HEK293 (cell line): ENCODE data around the gene ARHGAP27.

Experiments
- BCL11A ChIP-seq: fragments of 450-650 bp; formaldehyde crosslinking; IDR thresholded peaks from 2 replicates; pipeline ENCODE4 v1.5.1; 2016; ENCODE audit warnings: low read depth, missing biosample characterization, missing genetic modification characterization
- CTCF ChIP-seq: fragments of 450-650 bp; formaldehyde crosslinking; IDR thresholded peaks from 2 replicates; pipeline ENCODE4 v1.5.1; 2016; ENCODE audit warnings: missing biosample characterization, missing genetic modification characterization
- YY1 ChIP-seq: fragments of 450-650 bp; formaldehyde crosslinking; IDR thresholded peaks from 2 replicates; pipeline ENCODE4 v1.5.1; 2018; ENCODE audit warnings: missing biosample characterization, missing genetic modification characterization
- ZBTB49 ChIP-seq: fragments of 450-650 bp; formaldehyde crosslinking; IDR thresholded peaks from 2 replicates; pipeline ENCODE4 v1.5.1; 2016; ENCODE audit warnings: missing biosample characterization, missing genetic modification characterization, low read depth
- ZBTB7A ChIP-seq: fragments of 450-650 bp; formaldehyde crosslinking; IDR thresholded peaks from 2 replicates; pipeline ENCODE4 v1.5.1; 2016; ENCODE audit warnings: low read depth, missing biosample characterization, missing genetic modification characterization
- ZFP41 ChIP-seq: fragments of 450-650 bp; formaldehyde crosslinking; IDR thresholded peaks from 2 replicates; pipeline ENCODE4 v1.5.1; 2016; ENCODE audit warnings: missing biosample characterization, missing genetic modification characterization, borderline replicate concordance
- ZNF138 ChIP-seq: fragments of 450-650 bp; formaldehyde crosslinking; IDR thresholded peaks from 2 replicates; pipeline ENCODE4 v1.5.1; 2016; ENCODE audit warnings: missing biosample characterization, missing genetic modification characterization, borderline replicate concordance
- ZNF202 ChIP-seq: fragments of 450-650 bp; formaldehyde crosslinking; IDR thresholded peaks from 2 replicates; pipeline ENCODE4 v1.5.1; 2016; ENCODE audit warnings: missing biosample characterization, missing genetic modification characterization, borderline replicate concordance
- ZNF274 ChIP-seq, 2 experiments: fragments of 200-500 bp in 1 of 2; fragments of 450-650 bp in 1 of 2; sonication (Bioruptor generic) in 1 of 2; formaldehyde crosslinking in 1 of 2; IDR thresholded peaks; 2 replicates each; pipeline versions ENCODE4 v1.5.1 to v1.6.1; 2014 to 2016; ENCODE audit warnings: borderline replicate concordance in 1 of 2, inconsistent platforms in 1 of 2, low read length in 1 of 2, missing biosample characterization in 1 of 2, missing genetic modification characterization in 1 of 2
- ZNF350 ChIP-seq: fragments of 450-650 bp; formaldehyde crosslinking; IDR thresholded peaks from 2 replicates; pipeline ENCODE4 v1.5.0; 2017; ENCODE audit warnings: missing biosample characterization, mild to moderate bottlenecking, missing genetic modification characterization
- ZNF585B ChIP-seq: fragments of 450-650 bp; formaldehyde crosslinking; IDR thresholded peaks from 2 replicates; pipeline ENCODE4 v1.5.1; 2016; ENCODE audit warnings: missing biosample characterization, missing genetic modification characterization
- ZNF777 ChIP-seq: fragments of 450-650 bp; formaldehyde crosslinking; IDR thresholded peaks from 2 replicates; pipeline ENCODE4 v1.5.1; 2017; ENCODE audit warnings: missing biosample characterization, missing genetic modification characterization, borderline replicate concordance
- ZSCAN18 ChIP-seq: fragments of 450-650 bp; formaldehyde crosslinking; IDR thresholded peaks from 2 replicates; pipeline ENCODE4 v1.5.1; 2016; ENCODE audit warnings: missing biosample characterization, missing genetic modification characterization

- no peak for TF ChIP-seq ZSCAN18 (tag by site-specific recombination)
- no peak for TF ChIP-seq CTCF (tag by site-specific recombination)
- TF ChIP-seq YY1 (tag by site-specific recombination), result no peak
- TF ChIP-seq ZNF202 (tag by site-specific recombination), result no peak
- TF ChIP-seq ZNF274 (IDR thresholded peaks at IDR 0.05; ENCODE audit: low read length), result no peak
- TF ChIP-seq ZNF274 (tag by site-specific recombination; IDR thresholded peaks at IDR 0.05; ENCODE audit: borderline replicate concordance), result no peak
- no peak for TF ChIP-seq ZFP41 (tag by site-specific recombination)
- TF ChIP-seq ZNF138 (tag by site-specific recombination), result no peak
- no peak for TF ChIP-seq ZBTB49 (tag by site-specific recombination)
- TF ChIP-seq ZNF585B (tag by site-specific recombination), result no peak
- no peak for TF ChIP-seq ZBTB7A (tag by site-specific recombination)
- TF ChIP-seq ZNF350 (tag by site-specific recombination), result no peak
- no peak for TF ChIP-seq ZNF777 (tag by site-specific recombination)
- TF ChIP-seq BCL11A (tag by site-specific recombination), result no peak
Measured at GRCh38 chr17:45428931-45429338, 3.7 kb downstream of the ARHGAP27 start.
